HG02571 (cell line): ENCODE measurements around the gene KCNQ5.
"Not testable (repeated sequence)": the region's sequence is repeated elsewhere in the genome, so short reads cannot be mapped to it uniquely, and the experiment has no call there.

Source experiments
- ATAC-seq: cut with Tn5 transposase; IDR thresholded peaks from one replicate; pipeline ENCODE4 v1.9.1; 2021; ENCODE audit warnings: mild to moderate bottlenecking, moderate library complexity; ENCODE audit not compliant: unreplicated experiment

The KCNQ5 gene

DNA sequence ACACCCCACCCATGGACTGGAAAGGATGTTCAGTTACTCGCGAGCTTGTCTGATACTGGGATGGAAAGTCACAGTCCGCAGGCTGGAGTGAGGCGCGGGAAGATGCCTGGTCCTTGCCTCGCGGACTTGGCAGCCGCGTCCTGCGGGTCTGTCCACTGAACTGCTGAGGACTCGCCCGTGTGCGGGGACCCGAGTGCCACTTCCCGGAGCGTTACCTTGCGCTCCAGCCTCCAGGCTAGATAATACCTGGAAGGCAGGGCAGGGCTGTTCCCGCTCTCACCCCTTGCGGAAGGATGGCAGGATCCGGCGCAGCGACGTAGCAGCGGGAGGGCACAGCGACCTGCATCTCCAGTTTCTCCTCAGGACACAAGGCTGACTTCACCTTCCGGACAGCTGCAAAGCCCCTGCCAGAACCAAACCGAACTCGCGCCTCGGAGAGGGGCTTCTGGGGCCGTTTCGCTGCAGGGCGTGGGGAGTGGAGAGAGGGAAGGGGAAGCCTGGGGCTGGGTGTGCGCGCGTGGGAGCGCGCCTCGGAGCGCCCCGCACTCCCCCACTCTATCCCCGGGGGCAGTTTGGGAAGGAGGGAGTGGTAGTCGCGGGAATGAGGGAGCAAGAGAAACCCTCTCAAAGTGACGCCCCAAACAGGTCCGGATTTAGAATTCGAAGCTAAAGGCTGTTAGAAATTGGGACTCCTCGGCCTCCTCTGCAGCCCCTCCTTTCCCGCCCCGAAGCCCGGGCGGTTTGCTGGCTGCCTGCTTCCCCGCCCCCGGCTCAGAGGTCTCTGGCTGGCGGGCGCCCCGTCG is at the start of gene KCNQ5:
KCNQ5 (plus strand) TSS at position 774 of the 803 bp plus-strand sequence.
- no peak for ATAC-seq

- no peak for ATAC-seq
These were observed 42.0 kb upstream of the KCNQ5 start for GRCh38 chr6:72579865-72580264.

- ATAC-seq = no peak
These were observed 41.5 kb upstream of the KCNQ5 start for GRCh38 chr6:72580281-72580940.

DNA sequence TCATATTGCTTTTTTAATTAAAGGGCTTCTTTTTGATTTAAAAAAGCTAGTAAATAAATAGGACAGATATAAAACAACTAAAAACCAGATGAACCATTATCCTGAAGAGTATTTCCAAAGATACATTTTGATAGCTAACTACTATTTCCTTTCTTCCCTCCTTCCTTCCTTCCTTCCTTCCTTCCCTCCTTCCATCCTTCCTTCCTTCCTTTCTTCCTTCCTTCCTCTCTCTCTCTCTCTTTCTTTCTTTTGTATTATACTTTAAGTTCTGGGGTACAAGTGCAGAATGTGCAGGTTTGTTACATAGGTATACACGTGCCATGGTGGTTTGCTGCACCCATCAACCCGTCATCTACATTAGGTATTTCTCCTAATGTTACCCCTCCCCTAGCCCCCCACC is 40.9 kb upstream of the KCNQ5 start:
- not testable (repeated sequence) for ATAC-seq

GRCh38 chr6:72588155-72588554 is 33.7 kb upstream of the KCNQ5 start:
- no peak for ATAC-seq

DNA sequence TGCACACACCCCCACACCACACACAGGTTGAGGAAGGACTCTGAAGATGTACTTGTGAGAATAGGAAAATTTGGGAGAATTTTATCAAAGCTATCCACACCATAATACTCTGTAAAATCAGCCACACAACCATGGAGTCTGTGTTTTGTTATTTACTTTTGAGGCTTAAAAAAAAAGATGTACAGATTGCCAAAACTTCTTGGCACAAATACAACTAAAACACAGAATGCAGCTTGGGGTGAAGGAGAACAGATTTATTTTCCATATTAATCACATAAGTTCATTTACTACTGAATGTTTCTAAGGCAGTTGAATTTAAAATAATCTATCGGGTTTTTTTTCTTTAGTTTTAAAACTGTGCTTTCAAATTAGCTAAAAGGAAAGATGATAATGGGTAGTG is 32.8 kb upstream of the KCNQ5 start:
- ATAC-seq = no peak

GRCh38 chr6:72595812-72596211 is 26.1 kb upstream of the KCNQ5 start:
- ATAC-seq = no peak

- no peak for ATAC-seq
These were observed 5.4 kb upstream of the KCNQ5 start for GRCh38 chr6:72616406-72617015.

GRCh38 chr6:72617721-72618120 is 4.1 kb upstream of the KCNQ5 start:
- ATAC-seq = no peak

GRCh38 chr6:72619883-72620696 is 1.8 kb upstream of the KCNQ5 start:
- ATAC-seq = peak; percentile 75

DNA sequence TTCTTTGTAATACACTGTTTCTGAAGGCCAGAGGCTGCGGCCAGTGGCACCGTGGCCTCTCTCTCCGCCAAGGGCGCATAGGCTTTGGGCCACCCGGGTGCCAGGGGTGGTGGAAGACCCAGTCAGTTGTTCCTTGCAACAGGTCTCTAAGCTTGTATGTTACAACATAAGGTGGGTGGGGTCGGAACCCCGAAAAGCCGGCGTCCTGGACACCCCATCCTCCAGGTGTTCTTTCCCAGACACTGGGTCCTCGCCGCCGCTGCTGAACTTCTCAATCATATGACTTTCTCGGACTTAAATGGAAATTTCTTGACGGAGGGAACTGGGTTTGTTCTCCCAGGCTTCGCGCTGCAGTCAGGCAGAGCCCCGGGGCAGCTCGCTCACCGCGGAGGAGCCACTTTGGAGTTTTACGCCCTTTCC is 983 bp upstream of the KCNQ5 start:
- ATAC-seq = no peak

DNA sequence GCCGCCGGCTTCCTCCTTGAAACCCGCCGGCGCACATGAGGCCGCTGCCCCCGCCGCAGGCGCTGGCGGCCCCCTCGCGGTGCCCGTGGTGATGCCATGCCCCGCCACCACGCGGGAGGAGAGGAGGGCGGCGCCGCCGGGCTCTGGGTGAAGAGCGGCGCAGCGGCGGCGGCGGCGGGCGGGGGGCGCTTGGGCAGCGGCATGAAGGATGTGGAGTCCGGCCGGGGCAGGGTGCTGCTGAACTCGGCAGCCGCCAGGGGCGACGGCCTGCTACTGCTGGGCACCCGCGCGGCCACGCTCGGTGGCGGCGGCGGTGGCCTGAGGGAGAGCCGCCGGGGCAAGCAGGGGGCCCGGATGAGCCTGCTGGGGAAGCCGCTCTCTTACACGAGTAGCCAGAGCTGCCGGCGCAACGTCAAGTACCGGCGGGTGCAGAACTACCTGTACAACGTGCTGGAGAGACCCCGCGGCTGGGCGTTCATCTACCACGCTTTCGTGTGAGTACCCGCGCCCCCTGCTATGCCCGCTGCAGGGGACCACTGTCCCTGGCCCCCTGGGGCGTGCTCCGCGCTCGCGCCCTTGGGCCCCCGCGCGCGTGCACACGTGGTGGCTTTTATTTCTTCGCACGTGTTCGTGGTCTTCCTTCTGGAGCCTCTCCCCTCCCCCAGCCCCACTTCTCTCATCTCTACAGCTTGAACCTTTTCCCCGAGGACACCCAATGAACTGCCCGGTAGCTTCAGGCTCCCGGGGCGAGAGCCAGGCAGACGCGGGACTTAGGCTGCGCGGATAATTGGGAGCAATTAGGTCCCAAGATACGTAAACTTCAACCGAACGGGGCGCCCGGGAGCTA is 453 bp downstream of the KCNQ5 start:
- peak; percentile 20 for ATAC-seq

- ATAC-seq = no peak
These were observed 1.9 kb downstream of the KCNQ5 start for GRCh38 chr6:72623808-72624207.

GRCh38 chr6:72624557-72625160 is 2.8 kb downstream of the KCNQ5 start:
- ATAC-seq = no peak

- peak; percentile 40 for ATAC-seq
These were observed 4.3 kb downstream of the KCNQ5 start for GRCh38 chr6:72626126-72626525.

GRCh38 chr6:72627539-72627938 is 5.7 kb downstream of the KCNQ5 start:
- no peak for ATAC-seq

DNA sequence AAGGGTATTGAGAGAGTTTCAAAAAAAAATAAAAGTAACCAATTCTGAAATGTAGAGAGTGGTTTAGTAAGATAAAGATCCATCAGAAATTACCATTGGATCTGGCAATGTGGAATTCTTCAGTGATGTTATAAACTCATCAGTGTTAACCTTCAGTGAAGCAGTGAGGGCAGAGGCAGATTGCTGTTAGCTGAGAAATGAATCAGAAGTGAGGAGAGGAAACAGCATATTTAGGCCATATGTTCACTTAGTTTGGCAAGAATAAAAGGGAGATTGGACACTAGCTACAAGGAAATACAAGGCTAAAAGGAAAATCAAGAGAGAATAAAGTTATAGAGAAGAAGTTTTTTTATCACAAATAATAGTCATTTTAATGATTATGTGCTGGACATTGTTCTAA is 9.6 kb downstream of the KCNQ5 start:
- no peak for ATAC-seq

- no peak for ATAC-seq
These were observed 13.8 kb downstream of the KCNQ5 start for GRCh38 chr6:72635636-72636035.

GRCh38 chr6:72636215-72636614 is 14.4 kb downstream of the KCNQ5 start:
- peak; percentile 95 for ATAC-seq

DNA sequence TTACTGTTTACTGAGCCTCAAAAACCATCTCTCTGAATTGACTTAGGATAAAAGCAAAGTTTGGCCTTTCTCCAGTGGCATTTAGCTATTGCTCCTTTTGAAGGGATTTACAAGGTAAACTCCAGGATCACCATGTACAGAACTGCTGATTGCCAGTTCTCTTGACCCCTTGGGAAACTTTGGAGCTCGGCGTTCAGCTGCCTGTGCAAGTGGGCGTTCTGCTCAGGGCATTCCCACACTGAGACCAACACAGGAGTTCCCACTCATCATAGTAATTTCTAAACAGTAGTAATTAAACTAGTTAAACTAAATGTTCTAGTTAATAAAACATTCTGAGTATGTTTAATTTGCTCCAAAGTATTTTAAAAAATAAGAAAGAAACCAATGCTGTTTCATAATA is 14.9 kb downstream of the KCNQ5 start:
- ATAC-seq = no peak
